IPS DF 6.9 (cell line): ENCODE results near the gene FSCN2.

Source experiments
- DNase-seq: peaks from one replicate; pipeline ENCODE4 v3.0.0-alpha.2; 2013; ENCODE audit warnings: low read depth, low spot score
- H3K27ac ChIP-seq: one replicate; pipeline ENCODE4 v1.5.1; 2013; ENCODE audit warnings: low read length, control low read depth
- H3K27me3 ChIP-seq: 2 replicates; pipeline ENCODE4 v1.6.1; 2013; ENCODE audit warnings: mild to moderate bottlenecking, low read length; ENCODE audit not compliant: control insufficient read depth, insufficient read depth
- H3K36me3 ChIP-seq: 2 replicates; pipeline ENCODE4 v1.6.1; 2013; ENCODE audit warnings: low read length; ENCODE audit not compliant: control insufficient read depth, insufficient read depth
- H3K4me1 ChIP-seq: 2 replicates; pipeline ENCODE4 v1.6.1; 2013; ENCODE audit warnings: low read length; ENCODE audit not compliant: control insufficient read depth, insufficient read depth
- H3K4me3 ChIP-seq: 2 replicates; pipeline ENCODE4 v1.5.1; 2013; ENCODE audit warnings: mild to moderate bottlenecking, low read length
- H3K9me3 ChIP-seq: 2 replicates; pipeline ENCODE4 v1.6.1; 2013; ENCODE audit warnings: low read length, inconsistent platforms; ENCODE audit not compliant: control insufficient read depth, insufficient read depth
- WGBS: extraction: QIAGEN DNeasy Blood & Tissue Kit; methylation state at CpG from one replicate; pipeline ENCODE4 v1.1.7; 2013; ENCODE audit warnings: mixed read lengths, missing lambda C conversion rate; ENCODE audit not compliant: insufficient read length, insufficient coverage; 5-methylcytosine and 5-hydroxymethylcytosine counted together

Gene FSCN2

GRCh38 chr17:81484195-81484979 is 43.8 kb upstream of the FSCN2 start:
- H3K27me3 ChIP-seq: peaks cover 14% of the 10 kb centered on the region; the same call in 1 of the 2 replicates
- H3K27ac ChIP-seq: no peak overlapping the region
- H3K4me3 ChIP-seq: peak overlapping the region; percentile 37; the same call in 1 of the 2 replicates
- no peaks in the 10 kb centered on the region; the same call in 1 of the 2 replicates for H3K36me3 ChIP-seq
- H3K4me1 ChIP-seq: peaks cover 14% of the 10 kb centered on the region
- no CpG with 5 or more reads among the region's 60 CpGs for WGBS
- H3K9me3 ChIP-seq: no peaks in the 10 kb centered on the region
- no peak for DNase-seq

DNA sequence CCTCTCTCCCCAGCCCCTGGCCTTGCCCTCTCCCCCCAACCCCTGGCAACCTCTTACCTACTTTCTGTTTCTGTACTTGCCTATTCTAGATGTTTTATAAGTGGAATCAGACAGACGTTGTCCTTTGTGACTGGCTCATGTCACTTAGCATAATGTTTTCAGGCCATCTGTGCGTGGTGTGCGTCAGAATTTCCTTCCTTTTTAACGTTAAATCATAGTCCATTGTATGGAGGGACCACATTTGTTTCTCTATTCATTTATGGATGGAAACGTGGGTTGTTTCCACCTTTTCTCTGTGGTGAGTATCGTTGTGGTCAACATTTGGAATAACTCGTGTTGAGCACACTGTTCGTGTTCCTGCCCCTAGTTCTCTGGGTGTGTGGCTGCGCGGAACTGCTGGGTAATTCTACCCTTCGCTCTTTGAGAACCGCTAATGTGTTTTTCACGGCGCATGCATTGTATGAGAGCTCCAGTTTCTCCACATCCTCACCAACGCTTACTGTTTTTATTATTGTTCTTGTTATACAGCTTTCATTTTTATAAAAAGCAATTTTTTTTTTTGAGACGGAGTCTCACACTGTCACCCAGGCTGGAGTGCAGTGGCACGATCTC is 41.9 kb upstream of the FSCN2 start:
- Histone ChIP-seq H3K4me3 (no peak overlapping the region), H3K36me3 (no peaks in the 10 kb centered on the region), H3K27me3 (peaks cover 10% of the 10 kb centered on the region; the same call in 1 of the 2 replicates), H3K4me1 (peaks cover 19% of the 10 kb centered on the region), H3K27ac (no peak overlapping the region), H3K9me3 (no peaks in the 10 kb centered on the region)
- WGBS: no CpG with 5 or more reads among the region's 17 CpGs
- no peak for DNase-seq

DNA sequence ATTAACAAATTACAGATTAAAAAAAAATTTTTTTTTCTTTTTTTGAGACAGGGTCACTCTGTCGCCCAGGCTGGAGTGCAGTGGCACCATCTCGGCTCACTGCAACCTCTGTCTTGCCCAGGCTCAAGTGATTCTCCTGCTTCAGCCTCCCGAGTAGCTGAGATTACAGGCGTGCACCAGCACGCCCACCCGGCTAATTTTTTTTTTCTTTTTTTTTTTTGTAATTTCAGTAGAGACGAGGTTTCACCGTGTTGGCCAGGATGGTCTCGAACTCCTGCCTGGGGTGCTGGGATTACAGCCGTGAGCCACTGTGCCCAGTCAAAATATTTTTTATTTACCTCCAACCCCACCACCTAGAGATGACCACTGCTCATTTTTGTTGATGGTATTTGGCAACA is 41.1 kb upstream of the FSCN2 start:
- no peak for DNase-seq
- Histone ChIP-seq H3K36me3 (no peaks in the 10 kb centered on the region), H3K4me3 (no peak overlapping the region), H3K4me1 (peaks cover 15% of the 10 kb centered on the region), H3K27me3 (peaks cover 6% of the 10 kb centered on the region; the same call in 1 of the 2 replicates), H3K27ac (no peak overlapping the region), H3K9me3 (no peaks in the 10 kb centered on the region)
- WGBS: no CpG with 5 or more reads among the region's 10 CpGs

DNA sequence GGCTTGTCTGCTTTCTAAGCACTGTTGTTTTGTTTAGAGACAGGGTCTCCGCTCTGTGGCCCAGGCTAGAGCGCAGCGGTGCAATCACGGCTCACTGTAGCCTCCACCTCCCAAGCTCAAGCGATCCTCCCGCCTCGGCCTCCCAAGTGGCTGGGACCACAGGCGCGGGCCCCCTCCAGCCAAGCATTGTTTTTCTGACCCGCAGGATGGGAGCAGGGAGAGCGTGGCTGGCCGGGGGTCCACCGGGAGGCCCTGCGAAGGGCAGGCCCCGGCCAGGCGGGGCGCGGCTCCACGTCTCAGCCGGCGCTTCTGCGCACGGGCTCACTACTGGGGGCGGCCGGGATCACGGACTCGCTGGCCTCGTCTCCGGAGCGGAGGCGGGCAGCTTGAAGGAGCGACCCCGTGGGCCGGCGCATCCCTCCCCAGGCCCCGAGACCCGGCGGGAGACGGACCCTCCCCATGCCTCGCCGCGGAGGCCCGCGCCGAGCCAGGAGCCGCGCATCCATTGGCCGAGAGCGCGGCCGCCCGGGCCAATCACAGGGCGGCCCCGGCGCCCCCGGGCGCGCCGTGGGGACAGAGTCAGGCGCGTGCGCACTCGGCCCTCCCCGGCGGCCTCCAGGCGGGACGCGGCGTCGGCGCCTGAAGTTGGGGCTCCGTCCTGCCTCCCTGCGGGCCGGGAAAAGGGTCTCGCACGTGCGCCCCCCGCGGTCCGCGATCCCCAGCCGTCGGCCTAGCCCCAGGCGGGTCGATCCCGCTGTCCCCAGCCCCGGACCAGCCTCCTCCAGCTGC is 40.5 kb upstream of the FSCN2 start:
- no peak for DNase-seq
- Histone ChIP-seq H3K36me3 (no peaks in the 10 kb centered on the region), H3K9me3 (no peaks in the 10 kb centered on the region), H3K4me3 (peak overlapping the region; percentile 27; the same call in 1 of the 2 replicates), H3K4me1 (peaks cover 15% of the 10 kb centered on the region), H3K27ac (no peak overlapping the region), H3K27me3 (peaks cover 3% of the 10 kb centered on the region; the same call in 1 of the 2 replicates)
- WGBS: no CpG with 5 or more reads among the region's 87 CpGs

GRCh38 chr17:81488276-81488860 is 39.8 kb upstream of the FSCN2 start:
- no CpG with 5 or more reads among the region's 52 CpGs for WGBS
- H3K4me3 ChIP-seq: peak overlapping the region; percentile 14; the same call in 1 of the 2 replicates
- no peaks in the 10 kb centered on the region for H3K36me3 ChIP-seq
- H3K27ac ChIP-seq: no peak overlapping the region
- H3K27me3 ChIP-seq: no peaks in the 10 kb centered on the region; the same call in 1 of the 2 replicates
- H3K4me1 ChIP-seq: peaks cover 15% of the 10 kb centered on the region
- H3K9me3 ChIP-seq: no peaks in the 10 kb centered on the region
- DNase-seq: no peak

GRCh38 chr17:81489012-81489997 is 38.9 kb upstream of the FSCN2 start:
- Histone ChIP-seq H3K4me3 (no peak overlapping the region), H3K27ac (no peak overlapping the region), H3K9me3 (no peaks in the 10 kb centered on the region), H3K36me3 (no peaks in the 10 kb centered on the region), H3K4me1 (peaks cover 13% of the 10 kb centered on the region), H3K27me3 (no peaks in the 10 kb centered on the region)
- no peak for DNase-seq
- WGBS: no CpG with 5 or more reads among the region's 27 CpGs

DNA sequence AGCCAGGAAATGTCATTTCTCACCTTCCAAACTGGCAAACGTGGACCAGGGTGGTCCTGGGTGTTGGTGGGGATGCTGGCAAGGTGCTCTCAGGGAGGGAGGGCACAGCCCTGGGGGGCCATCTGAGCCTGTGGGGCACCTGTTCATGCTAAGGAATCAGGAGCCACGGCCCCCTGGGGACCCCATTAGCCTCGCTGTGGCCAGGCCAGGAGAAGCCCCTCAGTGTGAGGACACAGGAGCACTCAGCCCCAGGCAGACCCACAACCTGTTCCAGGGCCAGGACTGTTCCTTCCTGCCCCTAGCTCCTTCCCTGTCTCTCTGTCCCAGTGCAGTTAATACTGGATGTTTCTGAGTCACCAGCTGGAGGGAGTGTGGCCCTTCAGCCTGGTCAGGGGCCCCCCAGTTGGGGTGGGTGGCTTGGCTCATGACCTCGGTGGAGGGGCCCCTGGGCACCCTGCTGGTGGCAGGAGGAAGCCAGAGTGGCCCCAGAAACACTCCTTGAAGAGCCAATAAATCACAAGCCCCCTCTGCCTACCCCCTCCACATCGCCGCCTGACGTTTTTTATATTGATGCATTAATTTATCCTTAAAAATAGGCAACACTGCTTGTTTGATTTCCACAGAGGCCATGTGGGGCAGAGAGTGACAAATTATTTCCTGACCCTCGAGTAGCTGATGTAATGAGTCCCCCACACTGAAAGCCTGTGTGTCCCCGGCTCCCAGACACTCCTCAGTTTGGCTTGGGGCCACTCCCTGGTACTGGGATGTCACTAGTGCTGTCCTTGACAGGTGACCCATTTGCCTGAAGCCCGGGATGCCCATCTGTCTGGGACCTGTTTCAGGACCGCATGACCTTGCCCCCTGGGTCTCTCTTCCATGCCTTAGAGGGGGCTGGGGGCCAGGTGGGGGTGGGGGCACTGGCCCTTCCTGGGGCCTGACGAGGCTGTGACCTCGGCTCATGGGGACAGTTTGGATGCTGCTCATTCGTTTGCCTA is 37.9 kb upstream of the FSCN2 start:
- Histone ChIP-seq H3K27ac (no peak overlapping the region), H3K27me3 (no peaks in the 10 kb centered on the region), H3K4me1 (peaks cover 13% of the 10 kb centered on the region), H3K4me3 (no peak overlapping the region), H3K36me3 (no peaks in the 10 kb centered on the region), H3K9me3 (no peaks in the 10 kb centered on the region)
- DNase-seq: no peak
- no CpG with 5 or more reads among the region's 14 CpGs for WGBS

DNA sequence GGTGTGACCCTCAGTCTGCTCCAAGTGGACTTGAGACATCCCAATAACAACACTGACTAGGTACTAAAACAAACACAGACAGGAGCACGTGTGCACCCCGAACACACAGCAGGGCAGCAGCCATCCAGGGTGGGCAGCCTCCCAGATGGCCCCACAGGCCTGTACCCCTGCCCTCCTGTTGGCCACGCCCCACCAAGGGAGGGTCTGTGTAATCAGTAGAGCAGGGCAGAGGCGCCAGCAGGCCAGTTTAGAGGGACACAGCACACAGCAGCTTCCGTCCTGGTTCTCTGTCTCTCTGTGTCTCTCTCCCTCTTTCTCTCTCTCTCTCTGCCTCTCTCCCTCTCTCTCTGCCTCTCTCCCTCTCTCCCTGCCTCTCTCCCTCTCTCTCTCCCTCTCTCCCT is 37.0 kb upstream of the FSCN2 start:
- H3K9me3 ChIP-seq: no peaks in the 10 kb centered on the region
- no peak overlapping the region for H3K4me3 ChIP-seq
- H3K27ac ChIP-seq: no peak overlapping the region
- no peaks in the 10 kb centered on the region for H3K36me3 ChIP-seq
- no CpG with 5 or more reads among the region's 5 CpGs for WGBS
- no peaks in the 10 kb centered on the region for H3K27me3 ChIP-seq
- H3K4me1 ChIP-seq: peaks cover 13% of the 10 kb centered on the region
- no peak for DNase-seq

GRCh38 chr17:81491761-81492160 is 36.4 kb upstream of the FSCN2 start:
- no peak for DNase-seq
- H3K36me3 ChIP-seq: no peaks in the 10 kb centered on the region
- WGBS: no CpG with 5 or more reads among the region's 5 CpGs
- H3K4me3 ChIP-seq: no peak overlapping the region
- no peaks in the 10 kb centered on the region for H3K9me3 ChIP-seq
- H3K27ac ChIP-seq: no peak overlapping the region
- peaks cover 13% of the 10 kb centered on the region for H3K4me1 ChIP-seq
- H3K27me3 ChIP-seq: no peaks in the 10 kb centered on the region
